G401.6 (cell line): Measurements from ENCODE around the gene PQBP1.

ENCODE experiments used
- FAIRE-seq: peaks from 2 replicates; lab custom pipeline; 2012; peaks lifted over from hg19 to GRCh38; lab: Jason Lieb, UNC

The PQBP1 gene

GRCh38 chrX:48902135-48902534, 4.4 kb downstream of the PQBP1 start:
- FAIRE-seq = no peak

- no peak for FAIRE-seq
Observed at GRCh38 chrX:48902776-48903175, 5.0 kb downstream of the PQBP1 start.

GRCh38 chrX:48903290-48903689, 5.6 kb downstream of the PQBP1 start:
- no peak for FAIRE-seq

GRCh38 chrX:48904180-48904579, 6.5 kb downstream of the PQBP1 start:
- FAIRE-seq = no peak

- FAIRE-seq = no peak
Observed at GRCh38 chrX:48904626-48905025, 6.9 kb downstream of the PQBP1 start.

- no peak for FAIRE-seq
Observed at GRCh38 chrX:48905090-48905790, 7.5 kb downstream of the PQBP1 start.

- FAIRE-seq = no peak
Observed at GRCh38 chrX:48908600-48908999, 10.9 kb downstream of the PQBP1 start.

- no peak for FAIRE-seq
Observed at GRCh38 chrX:48909703-48910294, 12.1 kb downstream of the PQBP1 start.

- no peak for FAIRE-seq
Observed at GRCh38 chrX:48910926-48911411, 13.2 kb downstream of the PQBP1 start.

- peak; percentile 94 for FAIRE-seq
Observed at GRCh38 chrX:48911412-48912182, 13.9 kb downstream of the PQBP1 start, which contains the start of gene SLC35A2. TSS of gene SLC35A2 (minus strand) at chrX:48911646. CDS start at chrX:48911636, 10 bp downstream.

- no peak for FAIRE-seq
Observed at GRCh38 chrX:48913605-48914366, 16.1 kb downstream of the PQBP1 start.

- FAIRE-seq = no peak
Observed at GRCh38 chrX:48914593-48915493, 17.1 kb downstream of the PQBP1 start.

- FAIRE-seq = peak; percentile 98
Observed at GRCh38 chrX:48917139-48918001, 19.6 kb downstream of the PQBP1 start.

- no peak for FAIRE-seq
Observed at GRCh38 chrX:48918301-48918642, 20.5 kb downstream of the PQBP1 start.

GRCh38 chrX:48918643-48919340, 21.1 kb downstream of the PQBP1 start, which contains the start of gene PIM2:
TSS of gene PIM2 (minus strand) at chrX:48919024. CDS start at chrX:48918834, 190 bp downstream.
- peak; percentile 100 for FAIRE-seq

GRCh38 chrX:48919360-48919841, 21.7 kb downstream of the PQBP1 start:
- FAIRE-seq = no peak

- peak; percentile 41 for FAIRE-seq
Observed at GRCh38 chrX:48919947-48920717, 22.4 kb downstream of the PQBP1 start.

- no peak for FAIRE-seq
Observed at GRCh38 chrX:48920718-48921104, 23.0 kb downstream of the PQBP1 start.

- FAIRE-seq = no peak
Observed at GRCh38 chrX:48923771-48924170, 26.0 kb downstream of the PQBP1 start.
